Mesenchymal stem cell (in vitro differentiated cells and primary cell): ENCODE measurements around the gene ZMAT5.
A peak's percentile ranks its signal among the peaks of the same experiment; 100 is the strongest.

Source experiments
- DNase-seq: peaks from one replicate; pipeline ENCODE4 v3.0.0-alpha.2; 2013
- H2AFZ ChIP-seq: one replicate; pipeline ENCODE4 v1.6.1; 2013; ENCODE audit warnings: low read depth, mild to moderate bottlenecking, control low read depth, inconsistent platforms, low read length, moderate library complexity
- H2AK5ac ChIP-seq: 2 replicates; pipeline ENCODE4 v1.6.1; 2013; ENCODE audit warnings: low read length, moderate library complexity, mild to moderate bottlenecking, inconsistent platforms; ENCODE audit not compliant: severe bottlenecking
- H2BK120ac ChIP-seq: one replicate; pipeline ENCODE4 v1.6.1; 2013; ENCODE audit warnings: low read depth, mild to moderate bottlenecking, inconsistent platforms, low read length, moderate library complexity
- H2BK12ac ChIP-seq, 2 experiments: one replicate each; pipeline ENCODE4 v1.6.1; 2013; ENCODE audit warnings: inconsistent platforms in 2 of 2, low read length in 2 of 2, mild to moderate bottlenecking in 2 of 2, moderate library complexity in 2 of 2, control low read depth in 1 of 2
- H2BK15ac ChIP-seq: one replicate; pipeline ENCODE4 v1.6.1; 2013; ENCODE audit warnings: mild to moderate bottlenecking, low read depth, inconsistent platforms; ENCODE audit not compliant: poor library complexity, severe bottlenecking
- H2BK5ac ChIP-seq: 2 replicates; pipeline ENCODE4 v1.6.1; 2013; ENCODE audit warnings: low read depth, mild to moderate bottlenecking, low read length, control low read depth, inconsistent platforms; ENCODE audit not compliant: poor library complexity, severe bottlenecking
- H3K14ac ChIP-seq, 2 experiments: one replicate each; pipeline ENCODE4 v1.6.1; 2013; ENCODE audit warnings: inconsistent platforms in 2 of 2, low read length in 2 of 2, control low read depth in 1 of 2, mild to moderate bottlenecking in 1 of 2, moderate library complexity in 1 of 2
- H3K18ac ChIP-seq, 2 experiments: one replicate each; pipeline ENCODE4 v1.6.1; 2013; ENCODE audit warnings: inconsistent platforms in 2 of 2, low read length in 2 of 2, control low read depth in 1 of 2, low read depth in 1 of 2, mild to moderate bottlenecking in 1 of 2
- H3K23ac ChIP-seq, 2 experiments: one replicate each; pipeline ENCODE4 v1.6.1; 2013; ENCODE audit warnings: inconsistent platforms in 2 of 2, low read length in 2 of 2, mild to moderate bottlenecking in 2 of 2, moderate library complexity in 2 of 2, control low read depth in 1 of 2
- H3K27ac ChIP-seq: 2 replicates; pipeline ENCODE4 v1.5.1; 2013; ENCODE audit warnings: mild to moderate bottlenecking, moderate library complexity, low read length, control low read depth, inconsistent platforms; ENCODE audit not compliant: poor library complexity, severe bottlenecking
- H3K27me3 ChIP-seq, 2 experiments: 2 replicates each; pipeline versions ENCODE4 v1.6.1 to v1.7.0; 2013; ENCODE audit warnings: low read length in 2 of 2, mild to moderate bottlenecking in 2 of 2, moderate library complexity in 2 of 2, control low read depth in 1 of 2, inconsistent platforms in 1 of 2; ENCODE audit not compliant: control insufficient read depth in 1 of 2, insufficient read depth in 1 of 2
- H3K36me3 ChIP-seq, 2 experiments: 2 replicates each; pipeline versions ENCODE4 v1.6.1 to v1.7.0; 2013; ENCODE audit warnings: low read length in 2 of 2, control low read depth in 1 of 2, inconsistent platforms in 1 of 2, low read depth in 1 of 2, mild to moderate bottlenecking in 1 of 2; ENCODE audit not compliant: insufficient read depth in 2 of 2, control insufficient read depth in 1 of 2
- H3K4ac ChIP-seq, 2 experiments: one replicate each; pipeline ENCODE4 v1.6.1; 2013; ENCODE audit warnings: inconsistent platforms in 2 of 2, low read length in 2 of 2, mild to moderate bottlenecking in 2 of 2, moderate library complexity in 2 of 2, control low read depth in 1 of 2, low read depth in 1 of 2
- H3K4me1 ChIP-seq: 2 replicates; pipeline ENCODE4 v1.6.1; 2013; ENCODE audit warnings: low read depth, low read length, control low read depth; ENCODE audit not compliant: control insufficient read depth, insufficient read depth
- H3K4me2 ChIP-seq: 2 replicates; pipeline ENCODE4 v1.6.1; 2013; ENCODE audit warnings: low read length, mild to moderate bottlenecking, inconsistent platforms; ENCODE audit not compliant: poor library complexity, severe bottlenecking
- H3K4me3 ChIP-seq, 2 experiments: 2 replicates each; pipeline versions ENCODE4 v1.5.1 to v1.7.0; 2013; ENCODE audit warnings: low read length in 2 of 2, mild to moderate bottlenecking in 2 of 2, control low read depth in 1 of 2, low read depth in 1 of 2; ENCODE audit not compliant: insufficient read depth in 1 of 2
- H3K79me1 ChIP-seq: replicated peaks from 2 replicates; pipeline ENCODE4 v1.6.1; 2013; ENCODE audit warnings: mild to moderate bottlenecking, control low read depth, low read length, inconsistent platforms; ENCODE audit not compliant: poor library complexity, severe bottlenecking
- H3K9ac ChIP-seq: 2 replicates; pipeline ENCODE4 v1.7.0; 2013; ENCODE audit warnings: mild to moderate bottlenecking, low read length, moderate library complexity
- H3K9me3 ChIP-seq: 2 replicates; pipeline ENCODE4 v1.7.0; 2013; ENCODE audit warnings: mild to moderate bottlenecking, low read length; ENCODE audit not compliant: control insufficient read depth
- H4K8ac ChIP-seq: one replicate; pipeline ENCODE4 v1.6.1; 2013; ENCODE audit warnings: inconsistent platforms, mild to moderate bottlenecking, low read length, moderate library complexity
- H4K91ac ChIP-seq: one replicate; pipeline ENCODE4 v1.6.1; 2013; ENCODE audit warnings: mild to moderate bottlenecking, low read length, inconsistent platforms
- WGBS: methylation state at CpG from one replicate; pipeline ENCODE4 v1.1.7; 2013; ENCODE audit warnings: mixed read lengths; 5-methylcytosine and 5-hydroxymethylcytosine counted together

Gene ZMAT5

GRCh38 chr22:29814003-29814402 lies 47.2 kb upstream of the ZMAT5 start:
- H4K91ac ChIP-seq: no peak overlapping the region
- H2BK5ac ChIP-seq: no peak overlapping the region
- no peak overlapping the region for H2AFZ ChIP-seq
- H3K79me1 ChIP-seq: peaks cover 6% of the 10 kb centered on the region
- no peak overlapping the region for H3K27ac ChIP-seq
- H2BK12ac ChIP-seq: no peak overlapping the region
- H3K14ac ChIP-seq: no peak overlapping the region
- H3K18ac ChIP-seq: no peak overlapping the region
- no peak overlapping the region for H3K4me2 ChIP-seq
- peaks cover 47 to 57% of the 10 kb centered on the region in 2 experiments for H3K36me3 ChIP-seq
- H3K9ac ChIP-seq: no peak overlapping the region
- H3K4me3 ChIP-seq: no peak overlapping the region
- H2AK5ac ChIP-seq: no peak overlapping the region
- DNase-seq: peak; percentile 8
- no peak overlapping the region for H3K23ac ChIP-seq
- H4K8ac ChIP-seq: no peak overlapping the region
- 85% methylated on average over 5 of the region's 5 CpGs for WGBS
- no peak overlapping the region for H2BK120ac ChIP-seq
- no peak overlapping the region for H3K4ac ChIP-seq
- no peaks in the 10 kb centered on the region for H3K9me3 ChIP-seq
- H3K4me1 ChIP-seq: peaks cover 6% of the 10 kb centered on the region
- H2BK15ac ChIP-seq: no peak overlapping the region
- H3K27me3 ChIP-seq: no peaks in the 10 kb centered on the region

GRCh38 chr22:29813563-29813962 lies 46.8 kb upstream of the ZMAT5 start:
- no peak overlapping the region for H3K9ac ChIP-seq
- no peak overlapping the region for H2BK5ac ChIP-seq
- peaks cover 43 to 53% of the 10 kb centered on the region in 2 experiments for H3K36me3 ChIP-seq
- no peak overlapping the region for H2BK15ac ChIP-seq
- no peak overlapping the region for H3K4me3 ChIP-seq
- H3K14ac ChIP-seq: no peak overlapping the region
- H3K4ac ChIP-seq: no peak overlapping the region
- H2BK120ac ChIP-seq: no peak overlapping the region
- H3K18ac ChIP-seq: no peak overlapping the region
- peaks cover 6% of the 10 kb centered on the region for H3K79me1 ChIP-seq
- H3K23ac ChIP-seq: no peak overlapping the region
- H2AFZ ChIP-seq: no peak overlapping the region
- H2BK12ac ChIP-seq: no peak overlapping the region
- H4K91ac ChIP-seq: no peak overlapping the region
- H3K4me1 ChIP-seq: peaks cover 6% of the 10 kb centered on the region
- H3K27ac ChIP-seq: no peak overlapping the region
- no peak overlapping the region for H4K8ac ChIP-seq
- H3K4me2 ChIP-seq: no peak overlapping the region
- H3K27me3 ChIP-seq: no peaks in the 10 kb centered on the region
- WGBS: 18% methylated on average over 2 of the region's 3 CpGs
- peak; percentile 82 for DNase-seq
- H2AK5ac ChIP-seq: no peak overlapping the region
- no peaks in the 10 kb centered on the region for H3K9me3 ChIP-seq

DNA sequence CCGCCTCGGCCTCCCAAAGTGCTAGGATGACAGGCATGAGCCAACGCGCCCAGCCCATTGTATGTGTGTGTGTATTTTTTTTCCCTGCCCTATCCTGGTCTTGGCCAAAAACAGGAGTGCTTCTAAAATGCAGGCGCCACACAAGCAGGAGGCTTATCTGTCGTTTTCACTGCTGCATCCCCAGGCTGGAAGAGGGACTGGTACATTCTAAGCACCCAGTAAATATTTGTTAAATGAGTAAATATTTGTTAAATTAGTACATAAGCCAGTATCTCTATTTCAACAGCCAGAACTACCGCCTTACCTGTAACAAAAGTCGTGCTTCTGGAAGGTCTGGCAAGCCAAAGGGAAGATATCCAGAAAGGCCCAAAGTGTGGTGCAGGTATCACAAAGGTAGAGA lies 46.3 kb upstream of the ZMAT5 start:
- DNase-seq: no peak
- no peak overlapping the region for H2BK5ac ChIP-seq
- H2AFZ ChIP-seq: no peak overlapping the region
- H3K4ac ChIP-seq: no peak overlapping the region
- H4K8ac ChIP-seq: no peak overlapping the region
- H3K79me1 ChIP-seq: peaks cover 6% of the 10 kb centered on the region
- H3K36me3 ChIP-seq: peaks cover 46 to 56% of the 10 kb centered on the region in 2 experiments
- H2BK12ac ChIP-seq: no peak overlapping the region
- no peak overlapping the region for H3K18ac ChIP-seq
- no peak overlapping the region for H2BK15ac ChIP-seq
- H3K27ac ChIP-seq: no peak overlapping the region
- no peak overlapping the region for H3K4me3 ChIP-seq
- H3K4me1 ChIP-seq: peaks cover 6% of the 10 kb centered on the region
- no peak overlapping the region for H4K91ac ChIP-seq
- H3K9ac ChIP-seq: no peak overlapping the region
- no peaks in the 10 kb centered on the region for H3K9me3 ChIP-seq
- H3K23ac ChIP-seq: no peak overlapping the region
- H3K14ac ChIP-seq: no peak overlapping the region
- no peak overlapping the region for H2AK5ac ChIP-seq
- no peak overlapping the region for H2BK120ac ChIP-seq
- 96% methylated on average over 7 of the region's 8 CpGs for WGBS
- no peaks in the 10 kb centered on the region for H3K27me3 ChIP-seq
- H3K4me2 ChIP-seq: no peak overlapping the region

DNA sequence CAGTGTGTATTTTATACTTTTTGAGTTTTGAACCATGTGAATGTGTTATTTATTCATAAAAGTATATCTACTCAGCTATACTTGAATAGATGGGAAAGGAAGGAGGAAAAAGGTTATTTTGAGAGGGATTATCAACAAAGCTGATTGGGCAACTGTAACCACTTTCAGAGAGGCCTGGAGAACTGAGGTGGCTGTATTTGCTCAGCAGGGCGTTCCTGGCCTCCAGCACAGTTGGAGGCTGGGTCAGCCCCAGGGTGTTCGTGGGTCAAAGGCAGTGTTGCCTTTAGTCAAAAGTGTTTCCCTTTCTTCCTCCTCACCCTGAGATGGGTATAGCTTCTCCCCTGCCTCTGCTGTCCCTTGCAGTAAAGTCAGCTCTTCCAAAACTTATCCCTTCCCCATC lies 44.6 kb upstream of the ZMAT5 start:
- no peak overlapping the region for H2BK5ac ChIP-seq
- no peak overlapping the region for H3K23ac ChIP-seq
- no peak overlapping the region for H3K14ac ChIP-seq
- no peak overlapping the region for H4K91ac ChIP-seq
- no peaks in the 10 kb centered on the region for H3K27me3 ChIP-seq
- no peak overlapping the region for H2AK5ac ChIP-seq
- H3K4me1 ChIP-seq: peaks cover 6% of the 10 kb centered on the region
- no peak overlapping the region for H2BK120ac ChIP-seq
- H3K79me1 ChIP-seq: peaks cover 6% of the 10 kb centered on the region
- H3K27ac ChIP-seq: no peak overlapping the region
- 89% methylated on average over 2 of the region's 2 CpGs for WGBS
- H2AFZ ChIP-seq: no peak overlapping the region
- no peak overlapping the region for H3K4ac ChIP-seq
- no peak overlapping the region for H2BK12ac ChIP-seq
- H4K8ac ChIP-seq: no peak overlapping the region
- H3K9me3 ChIP-seq: no peaks in the 10 kb centered on the region
- no peak overlapping the region for H3K18ac ChIP-seq
- no peak for DNase-seq
- H3K4me3 ChIP-seq: no peak overlapping the region
- H3K4me2 ChIP-seq: no peak overlapping the region
- no peak overlapping the region for H3K9ac ChIP-seq
- peaks cover 52 to 72% of the 10 kb centered on the region in 2 experiments for H3K36me3 ChIP-seq
- no peak overlapping the region for H2BK15ac ChIP-seq
